HepG2 (cell line): ENCODE data around the gene IMMT. TPM values are rescaled to one million over a fixed set of nuclear protein-coding genes. Genes with fewer than 3 reads are reported as not detected.

ENCODE experiments used
- RBM22 ChIP-seq: fragments of 200-400 bp; formaldehyde crosslinking; optimal IDR thresholded peaks from 2 replicates; pipeline ENCODE3; 2017; ENCODE audit warnings: mild to moderate bottlenecking, low read length, moderate library complexity
- ZSCAN31 ChIP-seq: sonication (generic); formaldehyde crosslinking; IDR thresholded peaks from 2 replicates; pipeline ENCODE4 v1.5.0; 2020; ENCODE audit warnings: low read depth, mild to moderate bottlenecking, missing genetic modification reagents
- polyA plus RNA-seq, 8 experiments: library from polyadenylated mRNA; depleted of rRNA in 3 of 8; stranded (reverse) in 7 of 8; unstranded in 1 of 8; fragments of >200 nt; fragmentation: Illumina TruSeq in 4 of 8; extraction: Trizol in 4 of 8; gene quantifications; 2 replicates each; pipeline versions ENCODE4 v1.2.1 to v1.2.3, GENCODE V29; 2011 to 2016; ENCODE audit warnings: low read depth in 4 of 8, missing spikeins in 1 of 8, mixed read lengths in 1 of 8; ENCODE audit not compliant: insufficient read depth in 1 of 8
- total RNA-seq, 5 experiments: library from RNA; depleted of rRNA; stranded (reverse); fragments of >200 nt; fragmentation: Illumina TruSeq; extraction: Trizol; gene quantifications; 2 replicates each; pipeline ENCODE4 v1.2.3, GENCODE V29; 2016; ENCODE audit warnings: low read depth in 1 of 5
- TF ChIP-seq, protein P1 (sequence below): sonication (generic); formaldehyde crosslinking; conservative IDR thresholded peaks from 2 replicates; pipeline ENCODE4 v1.4.0; 2020; ENCODE audit warnings: mild to moderate bottlenecking, missing genetic modification reagents, moderate library complexity
- TF ChIP-seq, protein P2 (sequence below): fragments of 450-650 bp; IDR thresholded peaks from 2 replicates; pipeline ENCODE4 v1.6.1; 2017; ENCODE audit warnings: mild to moderate bottlenecking

IMMT gene
- total and polyA plus RNA-seq, 2 of the 13 experiments (the other 11 are each of a cell fraction or from before 2014, with no cell fraction given) = 63.5 to 119 TPM

DNA sequence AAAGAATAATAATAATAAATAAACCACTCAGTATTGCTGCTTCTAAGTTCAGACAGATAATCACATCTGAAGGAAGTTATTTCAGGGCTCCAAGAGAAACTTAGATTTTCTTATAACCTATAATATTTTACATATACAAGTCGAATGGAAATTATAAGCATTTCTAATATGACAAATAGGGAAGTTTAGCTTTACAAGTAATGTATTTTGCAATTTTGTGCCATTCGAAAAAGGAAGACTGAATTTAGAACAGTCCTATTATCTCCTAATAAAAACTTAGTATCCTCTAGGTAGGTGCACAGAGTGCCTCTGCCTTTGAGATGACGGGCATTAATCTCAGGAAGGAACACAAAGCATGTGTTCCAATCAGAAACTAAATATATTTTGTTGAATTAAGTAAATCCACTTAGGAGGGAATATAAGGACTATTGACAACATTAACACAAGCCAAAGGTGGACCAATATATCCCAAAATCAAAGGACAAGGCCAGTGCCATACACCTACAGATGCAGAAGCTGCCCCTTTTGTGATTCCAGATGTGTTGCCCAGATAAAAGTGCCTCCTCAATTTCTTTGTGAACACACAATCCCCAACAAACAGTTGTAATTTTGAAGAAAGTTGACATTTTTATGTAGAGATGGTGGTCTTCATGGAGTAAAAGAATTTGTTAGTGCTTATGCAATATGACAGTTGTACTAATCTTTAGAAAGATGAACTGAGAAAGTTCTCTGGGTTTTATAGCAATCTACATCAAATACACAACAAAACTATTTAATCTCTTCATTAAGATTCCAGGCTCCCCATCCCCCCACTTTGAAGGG is 52.6 kb downstream of the IMMT start (continued):
- TF ChIP-seq, protein P1, sequence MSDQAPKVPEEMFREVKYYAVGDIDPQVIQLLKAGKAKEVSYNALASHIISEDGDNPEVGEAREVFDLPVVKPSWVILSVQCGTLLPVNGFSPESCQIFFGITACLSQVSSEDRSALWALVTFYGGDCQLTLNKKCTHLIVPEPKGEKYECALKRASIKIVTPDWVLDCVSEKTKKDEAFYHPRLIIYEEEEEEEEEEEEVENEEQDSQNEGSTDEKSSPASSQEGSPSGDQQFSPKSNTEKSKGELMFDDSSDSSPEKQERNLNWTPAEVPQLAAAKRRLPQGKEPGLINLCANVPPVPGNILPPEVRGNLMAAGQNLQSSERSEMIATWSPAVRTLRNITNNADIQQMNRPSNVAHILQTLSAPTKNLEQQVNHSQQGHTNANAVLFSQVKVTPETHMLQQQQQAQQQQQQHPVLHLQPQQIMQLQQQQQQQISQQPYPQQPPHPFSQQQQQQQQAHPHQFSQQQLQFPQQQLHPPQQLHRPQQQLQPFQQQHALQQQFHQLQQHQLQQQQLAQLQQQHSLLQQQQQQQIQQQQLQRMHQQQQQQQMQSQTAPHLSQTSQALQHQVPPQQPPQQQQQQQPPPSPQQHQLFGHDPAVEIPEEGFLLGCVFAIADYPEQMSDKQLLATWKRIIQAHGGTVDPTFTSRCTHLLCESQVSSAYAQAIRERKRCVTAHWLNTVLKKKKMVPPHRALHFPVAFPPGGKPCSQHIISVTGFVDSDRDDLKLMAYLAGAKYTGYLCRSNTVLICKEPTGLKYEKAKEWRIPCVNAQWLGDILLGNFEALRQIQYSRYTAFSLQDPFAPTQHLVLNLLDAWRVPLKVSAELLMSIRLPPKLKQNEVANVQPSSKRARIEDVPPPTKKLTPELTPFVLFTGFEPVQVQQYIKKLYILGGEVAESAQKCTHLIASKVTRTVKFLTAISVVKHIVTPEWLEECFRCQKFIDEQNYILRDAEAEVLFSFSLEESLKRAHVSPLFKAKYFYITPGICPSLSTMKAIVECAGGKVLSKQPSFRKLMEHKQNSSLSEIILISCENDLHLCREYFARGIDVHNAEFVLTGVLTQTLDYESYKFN (CRISPR knock-in tag) = no peak
- TF ChIP-seq, protein P2, sequence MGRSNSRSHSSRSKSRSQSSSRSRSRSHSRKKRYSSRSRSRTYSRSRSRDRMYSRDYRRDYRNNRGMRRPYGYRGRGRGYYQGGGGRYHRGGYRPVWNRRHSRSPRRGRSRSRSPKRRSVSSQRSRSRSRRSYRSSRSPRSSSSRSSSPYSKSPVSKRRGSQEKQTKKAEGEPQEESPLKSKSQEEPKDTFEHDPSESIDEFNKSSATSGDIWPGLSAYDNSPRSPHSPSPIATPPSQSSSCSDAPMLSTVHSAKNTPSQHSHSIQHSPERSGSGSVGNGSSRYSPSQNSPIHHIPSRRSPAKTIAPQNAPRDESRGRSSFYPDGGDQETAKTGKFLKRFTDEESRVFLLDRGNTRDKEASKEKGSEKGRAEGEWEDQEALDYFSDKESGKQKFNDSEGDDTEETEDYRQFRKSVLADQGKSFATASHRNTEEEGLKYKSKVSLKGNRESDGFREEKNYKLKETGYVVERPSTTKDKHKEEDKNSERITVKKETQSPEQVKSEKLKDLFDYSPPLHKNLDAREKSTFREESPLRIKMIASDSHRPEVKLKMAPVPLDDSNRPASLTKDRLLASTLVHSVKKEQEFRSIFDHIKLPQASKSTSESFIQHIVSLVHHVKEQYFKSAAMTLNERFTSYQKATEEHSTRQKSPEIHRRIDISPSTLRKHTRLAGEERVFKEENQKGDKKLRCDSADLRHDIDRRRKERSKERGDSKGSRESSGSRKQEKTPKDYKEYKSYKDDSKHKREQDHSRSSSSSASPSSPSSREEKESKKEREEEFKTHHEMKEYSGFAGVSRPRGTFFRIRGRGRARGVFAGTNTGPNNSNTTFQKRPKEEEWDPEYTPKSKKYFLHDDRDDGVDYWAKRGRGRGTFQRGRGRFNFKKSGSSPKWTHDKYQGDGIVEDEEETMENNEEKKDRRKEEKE = no peak
- TF ChIP-seq RBM22 (peak; percentile 91), ZSCAN31 (CRISPR knock-in tag) (no peak)
